ENCODE measurements around the gene TH.

DNA sequence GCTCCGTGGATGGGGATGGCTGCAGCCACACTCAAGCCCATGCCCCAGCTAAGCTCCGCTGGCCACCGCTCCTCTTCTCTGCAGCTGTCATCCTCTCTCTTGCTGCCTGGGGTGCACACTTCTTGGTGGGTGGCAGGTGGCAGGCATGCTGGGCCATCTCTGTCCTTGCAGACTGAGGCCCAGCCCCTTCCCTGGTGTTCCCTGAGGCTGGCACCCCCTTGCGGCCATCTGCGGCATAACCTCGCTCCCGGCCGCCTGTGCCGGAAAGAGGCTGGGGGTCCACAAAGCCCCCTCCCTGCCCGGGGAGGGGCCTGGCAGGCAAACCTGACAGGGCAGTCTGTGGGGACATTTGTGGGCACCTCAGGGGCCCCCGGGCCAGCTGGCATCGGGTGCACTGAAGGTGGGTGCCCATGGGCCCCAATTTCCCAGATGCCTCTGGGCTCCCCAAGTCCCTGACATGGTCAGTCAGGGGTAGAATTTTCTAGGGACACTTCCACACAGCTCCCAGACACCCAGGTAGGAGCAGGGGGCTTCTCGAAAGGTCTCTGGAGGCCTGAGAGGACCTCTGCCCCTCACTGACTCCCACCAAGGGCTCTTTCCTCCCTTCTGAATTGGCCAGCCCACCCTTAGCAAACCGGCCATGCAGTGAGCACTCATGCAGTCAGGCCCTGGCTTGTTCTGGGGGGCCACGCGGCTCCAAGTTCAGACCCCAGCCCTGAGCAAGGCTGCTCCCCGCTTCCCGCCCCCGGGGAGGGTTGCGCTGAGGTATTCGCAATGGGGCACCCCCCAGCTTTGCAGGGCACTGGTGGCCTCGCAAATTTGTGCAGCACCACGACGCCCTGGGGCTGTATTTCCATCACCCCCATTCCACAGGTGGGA, 23.5 kb upstream of the TH start:
- TF ChIP-seq EZH2 (IDR thresholded peaks at IDR 0.05): no peak
- no peak for TF ChIP-seq POLR2AphosphoS5 (IDR thresholded peaks at IDR 0.05; ENCODE audit: borderline replicate concordance, low read depth, low read length)
